SK-N-SH (cell line): ENCODE data around the gene KIF11. TPM values are rescaled to one million over a fixed set of nuclear protein-coding genes. Genes with fewer than 3 reads are reported as not detected.

Experiments used
- CTCF ChIA-PET: fragments of 300-600, 350-600 bp; formaldehyde crosslinking; extraction: SDS; loops from one replicate; lab custom pipeline; 2021; lab: Yijun Ruan, JAX
- POLR2A ChIA-PET: fragments of 350-600 bp; sonication (Branson Sonifier 250); formaldehyde crosslinking; extraction: SDS; loops from one replicate; lab custom pipeline; 2020; ENCODE audit warnings: antibody characterized with exemption, inconsistent platforms; lab: Yijun Ruan, JAX
- DNase-seq: peaks from one replicate; pipeline ENCODE4 v3.0.0; 2012
- H2AFZ ChIP-seq: fragments of 200-600 bp; sonication (generic); 2 replicates; pipeline ENCODE4 v1.8.1; 2016; ENCODE audit warnings: antibody characterized with exemption, mild to moderate bottlenecking, low read depth
- H3F3A ChIP-seq: fragments of 200-600 bp; sonication (generic); replicated peaks from 2 replicates; pipeline ENCODE3; 2016; ENCODE audit warnings: antibody characterized with exemption, mild to moderate bottlenecking; ENCODE audit not compliant: insufficient read depth
- H3K27ac ChIP-seq, 2 experiments: fragments of 200-500 bp in 1 of 2; fragments of 200-600 bp in 1 of 2; sonication (Bioruptor generic) in 1 of 2; sonication (generic), shearing (Covaris generic) in 1 of 2; 2 replicates each; pipeline versions ENCODE4 v1.5.1 to v1.6.1; 2014 to 2016; ENCODE audit warnings: low read depth in 2 of 2, inconsistent platforms in 1 of 2, low read length in 1 of 2, mild to moderate bottlenecking in 1 of 2, mixed read lengths in 1 of 2
- H3K27me3 ChIP-seq: fragments of 200-600 bp; sonication (generic), shearing (Covaris generic); 2 replicates; pipeline ENCODE4 v1.6.1; 2016; ENCODE audit warnings: mixed run types; ENCODE audit not compliant: insufficient read depth
- H3K36me3 ChIP-seq, 2 experiments: fragments of 200-500 bp in 1 of 2; fragments of 200-600 bp in 1 of 2; sonication (Bioruptor generic) in 1 of 2; sonication (generic) in 1 of 2; replicated peaks in 1 of 2; 2 replicates each; pipeline versions ENCODE3 to v1.5.1; 2014 to 2016; ENCODE audit warnings: low read length in 1 of 2, mild to moderate bottlenecking in 1 of 2; ENCODE audit not compliant: insufficient read depth in 2 of 2, control insufficient read depth in 1 of 2
- H3K4me1 ChIP-seq, 2 experiments: fragments of 200-500 bp in 1 of 2; fragments of 200-600 bp in 1 of 2; sonication (Bioruptor generic) in 1 of 2; sonication (generic), shearing (Covaris generic) in 1 of 2; 2 replicates each; pipeline versions ENCODE4 v1.5.1 to v1.6.1; 2014 to 2016; ENCODE audit warnings: low read depth in 1 of 2, low read length in 1 of 2, mixed run types in 1 of 2; ENCODE audit not compliant: insufficient read depth in 2 of 2, control insufficient read depth in 1 of 2
- H3K4me2 ChIP-seq: fragments of 200-600 bp; sonication (generic), shearing (Covaris generic); 2 replicates; pipeline ENCODE4 v1.6.1; 2017; ENCODE audit warnings: mixed run types
- H3K4me3 ChIP-seq, 2 experiments: fragments of 200-500 bp in 1 of 2; fragments of 200-600 bp in 1 of 2; sonication (Bioruptor generic) in 1 of 2; sonication (generic), shearing (Covaris generic) in 1 of 2; 2 replicates each; pipeline versions ENCODE4 v1.5.1 to v1.8.1; 2014 to 2016; ENCODE audit warnings: low read depth in 2 of 2, inconsistent platforms in 1 of 2, low read length in 1 of 2, mild to moderate bottlenecking in 1 of 2, mixed read lengths in 1 of 2, moderate library complexity in 1 of 2
- H3K79me2 ChIP-seq: fragments of 200-600 bp; sonication (generic); 2 replicates; pipeline ENCODE4 v1.8.1; 2017; ENCODE audit warnings: mild to moderate bottlenecking; ENCODE audit not compliant: insufficient read depth
- H3K9ac ChIP-seq: fragments of 200-600 bp; sonication (generic); 2 replicates; pipeline ENCODE4 v1.6.1; 2017; ENCODE audit warnings: mixed run types
- H3K9me2 ChIP-seq: fragments of 200-600 bp; sonication (generic); 2 replicates; pipeline ENCODE4 v1.6.1; 2017; ENCODE audit warnings: mixed run types
- H3K9me3 ChIP-seq: fragments of 200-600 bp; sonication (generic); 2 replicates; pipeline ENCODE4 v1.6.1; 2017; ENCODE audit warnings: mixed run types, mild to moderate bottlenecking, moderate library complexity
- H4K20me1 ChIP-seq: fragments of 200-600 bp; sonication (generic); 2 replicates; pipeline ENCODE4 v1.6.1; 2017; ENCODE audit warnings: mild to moderate bottlenecking, mixed run types; ENCODE audit not compliant: insufficient read depth
- ELF1 ChIP-seq: IDR thresholded peaks from 2 replicates; pipeline ENCODE4 v1.4.0; 2012
- EP300 ChIP-seq, 2 experiments: IDR thresholded peaks; 2 replicates each; pipeline versions ENCODE4 v1.4.0 to v1.6.1; 2012; ENCODE audit warnings: borderline replicate concordance in 1 of 2, low read depth in 1 of 2, low read length in 1 of 2
- EZH2phosphoT487 ChIP-seq: fragments of 200-600 bp; sonication (generic); IDR thresholded peaks from 2 replicates; pipeline ENCODE4 v1.6.1; 2017; ENCODE audit warnings: low read depth, mixed run types, mild to moderate bottlenecking, antibody characterized with exemption, moderate library complexity, borderline replicate concordance
- FOSL2 ChIP-seq: IDR thresholded peaks from 2 replicates; pipeline ENCODE4 v1.4.0; 2012; ENCODE audit warnings: low read depth, mild to moderate bottlenecking, moderate library complexity, borderline replicate concordance
- GABPA ChIP-seq: IDR thresholded peaks from 2 replicates; pipeline ENCODE4 v1.4.0; 2012; ENCODE audit warnings: low read depth, mild to moderate bottlenecking
- GATA2 ChIP-seq: sonication (generic); formaldehyde crosslinking; IDR thresholded peaks from 2 replicates; pipeline ENCODE4 v1.5.0; 2020; ENCODE audit warnings: mild to moderate bottlenecking, missing genetic modification reagents
- JUND ChIP-seq: IDR thresholded peaks from 2 replicates; pipeline ENCODE4 v1.4.0; 2012
- MXI1 ChIP-seq: IDR thresholded peaks from 2 replicates; pipeline ENCODE4 v1.6.1; 2012; ENCODE audit warnings: mild to moderate bottlenecking, low read depth, low read length, improper control_type of control experiment
- NRF1 ChIP-seq: IDR thresholded peaks from 2 replicates; pipeline ENCODE4 v1.6.1; 2012; ENCODE audit warnings: low read depth, mild to moderate bottlenecking, low read length
- RAD21 ChIP-seq: IDR thresholded peaks from 2 replicates; pipeline ENCODE4 v1.6.1; 2012; ENCODE audit warnings: mild to moderate bottlenecking, low read length
- RCOR1 ChIP-seq: fragments of 150-350 bp; IDR thresholded peaks from 2 replicates; pipeline ENCODE4 v1.6.1; 2017; ENCODE audit warnings: antibody characterized with exemption, low read length
- RFX5 ChIP-seq: IDR thresholded peaks from 2 replicates; pipeline ENCODE4 v1.6.1; 2012; ENCODE audit warnings: mild to moderate bottlenecking, improper control_type of control experiment, low read length
- RXRA ChIP-seq: IDR thresholded peaks from 2 replicates; pipeline ENCODE4 v1.4.0; 2012; ENCODE audit warnings: low read depth, mild to moderate bottlenecking, borderline replicate concordance
- SMC3 ChIP-seq: IDR thresholded peaks from 2 replicates; pipeline ENCODE4 v1.6.1; 2012; ENCODE audit warnings: low read depth, low read length, improper control_type of control experiment
- TEAD4 ChIP-seq: IDR thresholded peaks from 2 replicates; pipeline ENCODE4 v1.4.0; 2012; ENCODE audit warnings: mild to moderate bottlenecking, borderline replicate concordance; ENCODE audit not compliant: insufficient read depth
- YY1 ChIP-seq: IDR thresholded peaks from 2 replicates; pipeline ENCODE4 v1.4.0; 2012; ENCODE audit warnings: low read depth, mild to moderate bottlenecking
- WGBS: methylation state at CpG from one replicate; pipeline ENCODE4 v1.1.6; 2017; ENCODE audit warnings: low lambda C conversion rate; 5-methylcytosine and 5-hydroxymethylcytosine counted together
- polyA plus RNA-seq, 3 experiments: library from polyadenylated mRNA; depleted of rRNA; stranded (reverse); fragments of >200 nt; gene quantifications; 2 replicates each; pipeline ENCODE4 v1.2.3, GENCODE V29; 2012
- TF ChIP-seq, protein P1 (sequence below): IDR thresholded peaks from 2 replicates; pipeline ENCODE4 v1.4.0; 2012; ENCODE audit warnings: low read depth
- TF ChIP-seq, protein P2 (sequence below): fragments of 150-350 bp; IDR thresholded peaks from 2 replicates; pipeline ENCODE4 v1.6.1; 2017; ENCODE audit warnings: antibody characterized with exemption, low read length, low read depth, borderline replicate concordance
- TF ChIP-seq, protein P3 (sequence below): IDR thresholded peaks from 2 replicates; pipeline ENCODE4; 2012
- TF ChIP-seq, protein P4 (sequence below): fragments of 150-350 bp; IDR thresholded peaks from 2 replicates; pipeline ENCODE4 v1.6.1; 2016; ENCODE audit warnings: mild to moderate bottlenecking, low read depth, low read length
- TF ChIP-seq, protein P5 (sequence below): IDR thresholded peaks from 2 replicates; pipeline ENCODE4 v1.4.0; 2012; ENCODE audit warnings: low read depth, borderline replicate concordance
- TF ChIP-seq, protein P6 (sequence below): IDR thresholded peaks from 2 replicates; pipeline ENCODE4 v1.6.1; 2012; ENCODE audit warnings: mild to moderate bottlenecking, low read depth, low read length, moderate library complexity

KIF11 gene
- polyA plus RNA-seq, 1 of the 3 experiments (the other 2 are of a cell fraction) = 4.0 TPM

DNA sequence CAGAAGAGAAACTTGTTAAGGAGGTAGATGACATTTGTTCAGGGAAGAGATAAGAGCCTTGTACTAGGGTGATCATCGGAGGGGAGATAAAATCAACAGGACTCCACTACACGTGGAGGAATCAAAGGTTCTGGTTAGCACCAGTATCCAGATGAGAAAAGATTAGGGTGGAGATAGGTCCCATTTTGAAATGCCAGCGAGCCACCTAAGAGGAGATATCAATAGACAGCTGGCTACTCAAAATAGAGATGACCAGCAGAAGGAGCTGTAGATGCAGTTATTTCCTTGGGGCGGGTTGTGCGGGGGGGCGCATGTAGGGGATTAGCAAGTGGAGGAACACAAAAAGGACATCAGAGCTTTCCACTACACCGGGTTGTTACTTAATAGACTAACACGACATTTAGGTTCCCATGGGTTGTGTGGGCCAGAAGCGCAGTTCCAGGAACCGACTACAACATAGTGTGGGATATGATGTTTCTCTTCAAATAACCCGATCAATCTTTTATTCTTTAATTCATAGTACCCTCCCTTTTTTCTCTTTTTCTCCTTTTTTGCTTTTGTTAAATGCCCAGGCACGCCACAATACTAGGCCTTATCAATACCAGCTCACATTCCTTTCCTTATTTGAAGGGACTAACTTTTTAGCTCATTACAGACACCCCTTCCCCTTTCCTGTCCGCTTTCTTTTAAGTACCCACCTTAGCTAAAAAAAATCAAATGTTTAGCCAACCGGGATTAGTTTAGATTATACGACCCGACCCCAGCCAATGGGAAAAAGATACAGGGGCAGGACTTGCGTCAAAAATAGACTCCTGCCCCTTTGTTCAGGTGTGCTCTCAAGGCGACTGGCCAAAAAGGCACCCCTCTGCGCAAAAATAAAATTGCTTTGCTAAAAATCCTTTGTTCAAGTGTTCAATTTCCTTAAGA lies 2.0 kb upstream of the KIF11 start:
- H2AFZ ChIP-seq = peak overlapping the region; percentile 97
- 50% methylated on average over 19 of the region's 19 CpGs for WGBS
- ChIA-PET POLR2A (interaction anchor here (0.7 to 1.4 kb wide), 6 partner anchors 17 to 667 kb away, joined by 3 to 7 read pairs (median 4); partner anchors contain the start of genes BTAF1, EXOC6 and IDE), CTCF (interaction anchor here (0.6 to 2.4 kb wide), 9 partner anchors 14 to 866 kb away, joined by 3 to 28 read pairs (median 3); partner anchors contain the start of genes HHEX and IDE)
- no peaks in the 10 kb centered on the region for H3K9me3 ChIP-seq
- peak overlapping the region; percentile 86 to 88 for H3K27ac ChIP-seq
- peak overlapping the region; percentile 82 for H3K9ac ChIP-seq
- no peaks in the 10 kb centered on the region for H3K9me2 ChIP-seq
- H3F3A ChIP-seq = peaks cover 16% of the 10 kb centered on the region
- peaks cover 0 to 7% of the 10 kb centered on the region in 2 experiments; a peak in 3 of 4 replicates for H3K4me1 ChIP-seq
- H3K36me3 ChIP-seq = no peaks in the 10 kb centered on the region
- H3K79me2 ChIP-seq = peaks cover 29% of the 10 kb centered on the region
- no peaks in the 10 kb centered on the region for H4K20me1 ChIP-seq
- H3K4me3 ChIP-seq = peak overlapping the region; percentile 75 to 87; a peak in 3 of 4 replicates
- H3K4me2 ChIP-seq = peak overlapping the region; percentile 85
- no peaks in the 10 kb centered on the region for H3K27me3 ChIP-seq
- DNase-seq = peak; percentile 59
- no peak for TF ChIP-seq MXI1
- TF ChIP-seq, protein P1, sequence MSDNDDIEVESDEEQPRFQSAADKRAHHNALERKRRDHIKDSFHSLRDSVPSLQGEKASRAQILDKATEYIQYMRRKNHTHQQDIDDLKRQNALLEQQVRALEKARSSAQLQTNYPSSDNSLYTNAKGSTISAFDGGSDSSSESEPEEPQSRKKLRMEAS = no peak
- TF ChIP-seq EZH2phosphoT487 = no peak
- no peak for TF ChIP-seq RCOR1
- peak; percentile 38 for TF ChIP-seq RAD21
- no peak for TF ChIP-seq JUND
- TF ChIP-seq, protein P2, sequence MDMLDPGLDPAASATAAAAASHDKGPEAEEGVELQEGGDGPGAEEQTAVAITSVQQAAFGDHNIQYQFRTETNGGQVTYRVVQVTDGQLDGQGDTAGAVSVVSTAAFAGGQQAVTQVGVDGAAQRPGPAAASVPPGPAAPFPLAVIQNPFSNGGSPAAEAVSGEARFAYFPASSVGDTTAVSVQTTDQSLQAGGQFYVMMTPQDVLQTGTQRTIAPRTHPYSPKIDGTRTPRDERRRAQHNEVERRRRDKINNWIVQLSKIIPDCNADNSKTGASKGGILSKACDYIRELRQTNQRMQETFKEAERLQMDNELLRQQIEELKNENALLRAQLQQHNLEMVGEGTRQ = no peak
- TF ChIP-seq EP300 (IDR thresholded peaks at IDR 0.05; ENCODE audit: borderline replicate concordance in 1 of 2, low read depth in 1 of 2, low read length in 1 of 2) = no peak; a peak in 1 of 4 replicates
- TF ChIP-seq, protein P3, sequence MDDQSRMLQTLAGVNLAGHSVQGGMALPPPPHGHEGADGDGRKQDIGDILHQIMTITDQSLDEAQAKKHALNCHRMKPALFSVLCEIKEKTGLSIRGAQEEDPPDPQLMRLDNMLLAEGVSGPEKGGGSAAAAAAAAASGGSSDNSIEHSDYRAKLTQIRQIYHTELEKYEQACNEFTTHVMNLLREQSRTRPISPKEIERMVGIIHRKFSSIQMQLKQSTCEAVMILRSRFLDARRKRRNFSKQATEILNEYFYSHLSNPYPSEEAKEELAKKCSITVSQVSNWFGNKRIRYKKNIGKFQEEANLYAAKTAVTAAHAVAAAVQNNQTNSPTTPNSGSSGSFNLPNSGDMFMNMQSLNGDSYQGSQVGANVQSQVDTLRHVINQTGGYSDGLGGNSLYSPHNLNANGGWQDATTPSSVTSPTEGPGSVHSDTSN = no peak
- no peak for TF ChIP-seq RFX5
- TF ChIP-seq RXRA = no peak
- TF ChIP-seq TEAD4 = no peak
- TF ChIP-seq, protein P4, sequence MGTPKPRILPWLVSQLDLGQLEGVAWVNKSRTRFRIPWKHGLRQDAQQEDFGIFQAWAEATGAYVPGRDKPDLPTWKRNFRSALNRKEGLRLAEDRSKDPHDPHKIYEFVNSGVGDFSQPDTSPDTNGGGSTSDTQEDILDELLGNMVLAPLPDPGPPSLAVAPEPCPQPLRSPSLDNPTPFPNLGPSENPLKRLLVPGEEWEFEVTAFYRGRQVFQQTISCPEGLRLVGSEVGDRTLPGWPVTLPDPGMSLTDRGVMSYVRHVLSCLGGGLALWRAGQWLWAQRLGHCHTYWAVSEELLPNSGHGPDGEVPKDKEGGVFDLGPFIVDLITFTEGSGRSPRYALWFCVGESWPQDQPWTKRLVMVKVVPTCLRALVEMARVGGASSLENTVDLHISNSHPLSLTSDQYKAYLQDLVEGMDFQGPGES = no peak
- TF ChIP-seq, protein P5, sequence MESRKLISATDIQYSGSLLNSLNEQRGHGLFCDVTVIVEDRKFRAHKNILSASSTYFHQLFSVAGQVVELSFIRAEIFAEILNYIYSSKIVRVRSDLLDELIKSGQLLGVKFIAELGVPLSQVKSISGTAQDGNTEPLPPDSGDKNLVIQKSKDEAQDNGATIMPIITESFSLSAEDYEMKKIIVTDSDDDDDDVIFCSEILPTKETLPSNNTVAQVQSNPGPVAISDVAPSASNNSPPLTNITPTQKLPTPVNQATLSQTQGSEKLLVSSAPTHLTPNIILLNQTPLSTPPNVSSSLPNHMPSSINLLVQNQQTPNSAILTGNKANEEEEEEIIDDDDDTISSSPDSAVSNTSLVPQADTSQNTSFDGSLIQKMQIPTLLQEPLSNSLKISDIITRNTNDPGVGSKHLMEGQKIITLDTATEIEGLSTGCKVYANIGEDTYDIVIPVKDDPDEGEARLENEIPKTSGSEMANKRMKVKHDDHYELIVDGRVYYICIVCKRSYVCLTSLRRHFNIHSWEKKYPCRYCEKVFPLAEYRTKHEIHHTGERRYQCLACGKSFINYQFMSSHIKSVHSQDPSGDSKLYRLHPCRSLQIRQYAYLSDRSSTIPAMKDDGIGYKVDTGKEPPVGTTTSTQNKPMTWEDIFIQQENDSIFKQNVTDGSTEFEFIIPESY = no peak
- TF ChIP-seq GATA2 (CRISPR knock-in tag) = no peak
- no peak for TF ChIP-seq GABPA
- TF ChIP-seq NRF1 = no peak
- no peak for TF ChIP-seq YY1
- no peak for TF ChIP-seq ELF1
- TF ChIP-seq, protein P6, sequence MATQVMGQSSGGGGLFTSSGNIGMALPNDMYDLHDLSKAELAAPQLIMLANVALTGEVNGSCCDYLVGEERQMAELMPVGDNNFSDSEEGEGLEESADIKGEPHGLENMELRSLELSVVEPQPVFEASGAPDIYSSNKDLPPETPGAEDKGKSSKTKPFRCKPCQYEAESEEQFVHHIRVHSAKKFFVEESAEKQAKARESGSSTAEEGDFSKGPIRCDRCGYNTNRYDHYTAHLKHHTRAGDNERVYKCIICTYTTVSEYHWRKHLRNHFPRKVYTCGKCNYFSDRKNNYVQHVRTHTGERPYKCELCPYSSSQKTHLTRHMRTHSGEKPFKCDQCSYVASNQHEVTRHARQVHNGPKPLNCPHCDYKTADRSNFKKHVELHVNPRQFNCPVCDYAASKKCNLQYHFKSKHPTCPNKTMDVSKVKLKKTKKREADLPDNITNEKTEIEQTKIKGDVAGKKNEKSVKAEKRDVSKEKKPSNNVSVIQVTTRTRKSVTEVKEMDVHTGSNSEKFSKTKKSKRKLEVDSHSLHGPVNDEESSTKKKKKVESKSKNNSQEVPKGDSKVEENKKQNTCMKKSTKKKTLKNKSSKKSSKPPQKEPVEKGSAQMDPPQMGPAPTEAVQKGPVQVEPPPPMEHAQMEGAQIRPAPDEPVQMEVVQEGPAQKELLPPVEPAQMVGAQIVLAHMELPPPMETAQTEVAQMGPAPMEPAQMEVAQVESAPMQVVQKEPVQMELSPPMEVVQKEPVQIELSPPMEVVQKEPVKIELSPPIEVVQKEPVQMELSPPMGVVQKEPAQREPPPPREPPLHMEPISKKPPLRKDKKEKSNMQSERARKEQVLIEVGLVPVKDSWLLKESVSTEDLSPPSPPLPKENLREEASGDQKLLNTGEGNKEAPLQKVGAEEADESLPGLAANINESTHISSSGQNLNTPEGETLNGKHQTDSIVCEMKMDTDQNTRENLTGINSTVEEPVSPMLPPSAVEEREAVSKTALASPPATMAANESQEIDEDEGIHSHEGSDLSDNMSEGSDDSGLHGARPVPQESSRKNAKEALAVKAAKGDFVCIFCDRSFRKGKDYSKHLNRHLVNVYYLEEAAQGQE = no peak
- peak; percentile 20; the same call in 1 of the 2 replicates for TF ChIP-seq SMC3
- TF ChIP-seq FOSL2 = no peak
